HEK293 (cell line): ENCODE measurements around the gene ARHGAP10.

ENCODE experiments used
- CTCF ChIP-seq: fragments of 450-650 bp; formaldehyde crosslinking; IDR thresholded peaks from 2 replicates; pipeline ENCODE4 v1.5.1; 2016; ENCODE audit warnings: missing biosample characterization, missing genetic modification characterization
- ZNF140 ChIP-seq: fragments of 450-650 bp; formaldehyde crosslinking; IDR thresholded peaks from 2 replicates; pipeline ENCODE4 v1.5.1; 2016; ENCODE audit warnings: missing biosample characterization, missing genetic modification characterization
- ZNF274 ChIP-seq, 2 experiments: fragments of 200-500 bp in 1 of 2; fragments of 450-650 bp in 1 of 2; sonication (Bioruptor generic) in 1 of 2; formaldehyde crosslinking in 1 of 2; IDR thresholded peaks; 2 replicates each; pipeline versions ENCODE4 v1.5.1 to v1.6.1; 2014 to 2016; ENCODE audit warnings: borderline replicate concordance in 1 of 2, inconsistent platforms in 1 of 2, low read length in 1 of 2, missing biosample characterization in 1 of 2, missing genetic modification characterization in 1 of 2
- ZNF292 ChIP-seq: fragments of 450-650 bp; formaldehyde crosslinking; IDR thresholded peaks from 2 replicates; pipeline ENCODE4 v1.5.1; 2016; ENCODE audit warnings: low read depth, missing biosample characterization, missing genetic modification characterization, borderline replicate concordance
- TF ChIP-seq, protein P1 (sequence below): fragments of 450-650 bp; formaldehyde crosslinking; IDR thresholded peaks from 2 replicates; pipeline ENCODE4 v1.5.1; 2016; ENCODE audit warnings: missing biosample characterization, missing genetic modification characterization

GRCh38 chr4:147760695-147761094 is 28.8 kb downstream of the ARHGAP10 start:
- TF ChIP-seq CTCF (tag by site-specific recombination) (no peak), ZNF292 (tag by site-specific recombination) (no peak), ZNF140 (tag by site-specific recombination) (no peak), ZNF274 (IDR thresholded peaks at IDR 0.05; ENCODE audit: low read length) (no peak), ZNF274 (tag by site-specific recombination; IDR thresholded peaks at IDR 0.05; ENCODE audit: borderline replicate concordance) (no peak)
- TF ChIP-seq, protein P1, sequence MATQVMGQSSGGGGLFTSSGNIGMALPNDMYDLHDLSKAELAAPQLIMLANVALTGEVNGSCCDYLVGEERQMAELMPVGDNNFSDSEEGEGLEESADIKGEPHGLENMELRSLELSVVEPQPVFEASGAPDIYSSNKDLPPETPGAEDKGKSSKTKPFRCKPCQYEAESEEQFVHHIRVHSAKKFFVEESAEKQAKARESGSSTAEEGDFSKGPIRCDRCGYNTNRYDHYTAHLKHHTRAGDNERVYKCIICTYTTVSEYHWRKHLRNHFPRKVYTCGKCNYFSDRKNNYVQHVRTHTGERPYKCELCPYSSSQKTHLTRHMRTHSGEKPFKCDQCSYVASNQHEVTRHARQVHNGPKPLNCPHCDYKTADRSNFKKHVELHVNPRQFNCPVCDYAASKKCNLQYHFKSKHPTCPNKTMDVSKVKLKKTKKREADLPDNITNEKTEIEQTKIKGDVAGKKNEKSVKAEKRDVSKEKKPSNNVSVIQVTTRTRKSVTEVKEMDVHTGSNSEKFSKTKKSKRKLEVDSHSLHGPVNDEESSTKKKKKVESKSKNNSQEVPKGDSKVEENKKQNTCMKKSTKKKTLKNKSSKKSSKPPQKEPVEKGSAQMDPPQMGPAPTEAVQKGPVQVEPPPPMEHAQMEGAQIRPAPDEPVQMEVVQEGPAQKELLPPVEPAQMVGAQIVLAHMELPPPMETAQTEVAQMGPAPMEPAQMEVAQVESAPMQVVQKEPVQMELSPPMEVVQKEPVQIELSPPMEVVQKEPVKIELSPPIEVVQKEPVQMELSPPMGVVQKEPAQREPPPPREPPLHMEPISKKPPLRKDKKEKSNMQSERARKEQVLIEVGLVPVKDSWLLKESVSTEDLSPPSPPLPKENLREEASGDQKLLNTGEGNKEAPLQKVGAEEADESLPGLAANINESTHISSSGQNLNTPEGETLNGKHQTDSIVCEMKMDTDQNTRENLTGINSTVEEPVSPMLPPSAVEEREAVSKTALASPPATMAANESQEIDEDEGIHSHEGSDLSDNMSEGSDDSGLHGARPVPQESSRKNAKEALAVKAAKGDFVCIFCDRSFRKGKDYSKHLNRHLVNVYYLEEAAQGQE: no peak
